SJCRH30 (cell line): Measurements from ENCODE around the gene AKAP11. TPM values are rescaled to one million over a fixed set of nuclear protein-coding genes. Genes with fewer than 3 reads are reported as not detected.

Experiments
- DNase-seq, 2 experiments: peaks; one replicate each; pipeline ENCODE4 v3.0.0-alpha.2; 2015 to 2020
- H3K27ac ChIP-seq: fragments of 250-450 bp; sonication (Bioruptor Pico); 2 replicates; pipeline ENCODE4 v1.5.1; 2020; ENCODE audit warnings: mild to moderate bottlenecking, moderate library complexity
- H3K27me3 ChIP-seq: fragments of 250-450 bp; sonication (Bioruptor Pico); 2 replicates; pipeline ENCODE4 v1.5.1; 2020; ENCODE audit warnings: mild to moderate bottlenecking, moderate library complexity
- H3K36me3 ChIP-seq: fragments of 250-450 bp; sonication (Bioruptor Pico); 2 replicates; pipeline ENCODE4 v1.5.1; 2020; ENCODE audit warnings: mild to moderate bottlenecking, moderate library complexity
- H3K4me1 ChIP-seq: fragments of 250-450 bp; sonication (Bioruptor Pico); 2 replicates; pipeline ENCODE4 v1.5.1; 2020; ENCODE audit warnings: mild to moderate bottlenecking, moderate library complexity
- H3K4me3 ChIP-seq: fragments of 250-450 bp; sonication (Bioruptor Pico); 2 replicates; pipeline ENCODE4 v1.5.1; 2020; ENCODE audit warnings: mild to moderate bottlenecking, moderate library complexity
- H3K9me3 ChIP-seq: fragments of 250-450 bp; sonication (Bioruptor Pico); replicated peaks from 2 replicates; pipeline ENCODE4 v1.5.1; 2020; ENCODE audit warnings: mild to moderate bottlenecking, moderate library complexity
- total RNA-seq: library from RNA; depleted of rRNA; stranded (reverse); fragments of >200 nt; shearing (Covaris generic); gene quantifications from 2 replicates; pipeline ENCODE4 v1.2.3, GENCODE V29; 2014

The AKAP11 gene
- total RNA-seq, 1 experiment from 2014 or later: 28.3 TPM

DNA sequence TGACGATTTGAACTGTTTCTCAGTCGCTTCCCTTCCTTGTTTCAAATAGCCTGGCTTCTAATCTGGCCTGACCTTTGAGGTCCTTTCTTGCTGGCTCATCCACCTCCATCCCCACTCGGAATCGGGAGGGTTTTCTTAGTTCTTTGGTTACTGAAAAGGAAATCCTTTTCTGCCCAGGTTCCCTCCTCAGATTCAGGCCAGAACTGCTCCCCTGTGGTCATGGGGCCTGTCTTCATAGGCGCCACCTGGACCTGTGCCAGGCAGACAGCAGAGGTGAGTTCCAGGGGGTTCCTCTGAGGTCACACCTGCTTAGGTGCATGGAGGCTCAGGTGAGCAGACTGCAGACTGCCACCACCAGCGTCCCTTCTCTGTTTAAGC lies 62.4 kb downstream of the AKAP11 start:
- H3K27ac ChIP-seq: no peak overlapping the region
- H3K36me3 ChIP-seq: no peaks in the 10 kb centered on the region
- H3K27me3 ChIP-seq: no peaks in the 10 kb centered on the region
- H3K4me1 ChIP-seq: no peaks in the 10 kb centered on the region
- H3K9me3 ChIP-seq: no peaks in the 10 kb centered on the region
- no peak for DNase-seq
- no peak overlapping the region for H3K4me3 ChIP-seq

GRCh38 chr13:42337808-42338600 lies 66.1 kb downstream of the AKAP11 start:
- no peak for DNase-seq
- Histone ChIP-seq H3K36me3 (no peaks in the 10 kb centered on the region), H3K9me3 (no peaks in the 10 kb centered on the region), H3K27me3 (no peaks in the 10 kb centered on the region), H3K27ac (no peak overlapping the region), H3K4me3 (no peak overlapping the region), H3K4me1 (no peaks in the 10 kb centered on the region)

DNA sequence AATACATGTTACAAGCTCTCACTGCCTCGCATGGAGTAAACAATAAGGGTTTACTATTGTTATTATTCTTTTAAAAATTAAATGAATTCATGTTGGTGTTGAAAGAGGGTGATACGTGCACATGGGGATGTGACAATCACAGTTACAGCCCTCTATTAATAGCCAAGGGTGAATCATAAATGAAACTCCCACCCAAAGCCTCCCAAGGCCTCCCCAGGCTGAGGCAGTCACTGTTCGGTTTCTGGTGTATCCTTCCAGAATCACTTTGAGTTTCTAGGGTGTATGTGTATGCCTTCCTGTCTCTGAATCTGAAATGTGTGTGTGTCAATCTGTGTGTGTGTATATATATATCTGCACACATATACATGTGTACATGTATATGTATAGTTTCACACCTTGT lies 73.4 kb downstream of the AKAP11 start:
- Histone ChIP-seq H3K4me3 (no peak overlapping the region), H3K27ac (no peak overlapping the region), H3K36me3 (no peaks in the 10 kb centered on the region), H3K4me1 (no peaks in the 10 kb centered on the region), H3K9me3 (no peaks in the 10 kb centered on the region), H3K27me3 (no peaks in the 10 kb centered on the region)
- DNase-seq: no peak

DNA sequence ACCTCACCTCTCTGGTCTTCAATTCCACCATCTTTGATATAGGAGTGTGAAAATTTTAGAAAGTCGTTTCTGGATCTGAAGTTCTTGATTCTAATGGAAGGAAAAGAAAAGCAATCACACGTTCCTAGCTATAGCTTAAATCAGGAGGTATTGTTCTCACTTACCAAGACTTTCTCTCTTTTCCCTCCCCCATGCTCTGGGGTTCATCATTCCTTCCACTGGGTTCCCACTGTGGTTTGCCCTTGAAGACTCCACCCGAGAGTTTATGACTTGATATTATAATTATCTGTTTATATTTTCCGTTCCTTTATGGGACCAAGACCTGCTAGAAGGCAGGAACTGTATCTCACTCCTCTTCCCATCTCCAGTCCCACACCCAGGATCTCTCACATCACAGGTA lies 76.6 kb downstream of the AKAP11 start:
- no peak for DNase-seq
- no peaks in the 10 kb centered on the region for H3K9me3 ChIP-seq
- no peak overlapping the region for H3K4me3 ChIP-seq
- H3K27me3 ChIP-seq: no peaks in the 10 kb centered on the region
- H3K27ac ChIP-seq: no peak overlapping the region
- no peaks in the 10 kb centered on the region for H3K4me1 ChIP-seq
- no peaks in the 10 kb centered on the region for H3K36me3 ChIP-seq

GRCh38 chr13:42350141-42350540 lies 78.2 kb downstream of the AKAP11 start:
- H3K4me3 ChIP-seq: no peak overlapping the region
- peaks cover 4% of the 10 kb centered on the region; the same call in 1 of the 2 replicates for H3K4me1 ChIP-seq
- H3K27me3 ChIP-seq: no peaks in the 10 kb centered on the region
- H3K36me3 ChIP-seq: no peaks in the 10 kb centered on the region
- H3K9me3 ChIP-seq: no peaks in the 10 kb centered on the region
- no peak for DNase-seq
- H3K27ac ChIP-seq: no peak overlapping the region

GRCh38 chr13:42354241-42355091 lies 82.5 kb downstream of the AKAP11 start:
- DNase-seq: peak; percentile 17 to 42
- Histone ChIP-seq H3K27me3 (no peaks in the 10 kb centered on the region), H3K9me3 (no peaks in the 10 kb centered on the region), H3K4me1 (peaks cover 4% of the 10 kb centered on the region; the same call in 1 of the 2 replicates), H3K27ac (peak overlapping the region; percentile 16; the same call in 1 of the 2 replicates), H3K36me3 (no peaks in the 10 kb centered on the region), H3K4me3 (no peak overlapping the region)

- Histone ChIP-seq H3K36me3 (no peaks in the 10 kb centered on the region), H3K4me1 (peaks cover 4% of the 10 kb centered on the region; the same call in 1 of the 2 replicates), H3K27me3 (no peaks in the 10 kb centered on the region), H3K9me3 (no peaks in the 10 kb centered on the region), H3K27ac (no peak overlapping the region; the same call in 1 of the 2 replicates), H3K4me3 (no peak overlapping the region)
- no peak for DNase-seq
Measured at GRCh38 chr13:42355092-42355485, 83.1 kb downstream of the AKAP11 start.

DNA sequence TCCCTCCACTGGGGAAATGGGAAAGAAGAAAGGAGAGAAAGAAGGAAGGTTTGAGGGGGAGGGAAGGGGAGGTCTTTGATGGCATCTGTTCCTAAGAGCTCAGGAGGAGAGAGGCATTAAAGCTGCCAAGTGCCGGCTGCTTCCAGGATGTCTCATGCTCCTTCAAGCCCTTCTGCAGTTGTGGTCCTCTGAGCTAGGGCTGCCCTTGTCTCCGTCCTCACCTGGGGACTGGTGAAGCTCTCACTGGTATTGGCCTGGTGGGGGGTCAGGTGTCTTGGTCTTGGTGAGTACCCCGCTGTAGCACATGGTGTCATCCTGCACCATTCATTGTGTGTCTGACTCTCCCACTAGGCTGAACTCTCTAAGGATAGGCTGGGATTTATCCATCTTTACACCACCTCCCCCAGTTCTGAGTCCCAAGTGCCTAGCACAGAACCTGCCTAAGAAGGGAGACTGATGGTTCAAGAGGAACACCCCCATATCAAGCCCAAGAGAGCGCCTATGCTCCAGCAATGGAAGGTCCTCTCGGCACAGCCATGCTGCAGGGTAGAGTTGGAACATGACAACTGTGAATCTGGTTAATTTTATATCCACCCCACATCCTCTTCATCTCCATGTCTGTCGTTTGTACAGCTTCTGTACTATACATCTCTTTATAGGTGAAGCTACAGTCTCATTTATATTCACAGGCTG lies 83.7 kb downstream of the AKAP11 start:
- no peak overlapping the region; the same call in 1 of the 2 replicates for H3K27ac ChIP-seq
- peaks cover 4% of the 10 kb centered on the region; the same call in 1 of the 2 replicates for H3K4me1 ChIP-seq
- H3K27me3 ChIP-seq: no peaks in the 10 kb centered on the region
- H3K4me3 ChIP-seq: no peak overlapping the region
- DNase-seq: no peak
- H3K36me3 ChIP-seq: no peaks in the 10 kb centered on the region
- no peaks in the 10 kb centered on the region for H3K9me3 ChIP-seq

DNA sequence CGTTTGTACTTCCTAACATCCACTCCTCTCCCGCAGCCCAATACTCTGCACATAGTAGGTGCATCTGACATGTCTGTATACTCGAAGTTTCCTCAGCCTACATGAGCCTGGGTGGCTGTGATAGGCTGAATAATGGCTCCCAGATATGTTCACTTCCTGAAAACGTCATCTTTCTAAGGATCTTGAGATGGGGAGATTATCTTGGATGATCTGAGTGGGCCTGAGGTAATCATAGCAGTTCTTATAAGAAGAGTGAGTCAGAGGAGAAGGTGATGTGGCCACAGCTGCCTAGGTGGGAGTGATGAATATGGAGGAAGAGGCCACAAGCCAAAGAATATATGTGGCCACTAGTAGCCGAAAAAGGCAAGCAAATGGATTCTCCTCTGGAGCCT lies 84.2 kb downstream of the AKAP11 start:
- H3K36me3 ChIP-seq: no peaks in the 10 kb centered on the region
- no peak overlapping the region for H3K4me3 ChIP-seq
- no peak overlapping the region for H3K27ac ChIP-seq
- H3K4me1 ChIP-seq: peaks cover 4% of the 10 kb centered on the region; the same call in 1 of the 2 replicates
- DNase-seq: no peak
- H3K27me3 ChIP-seq: no peaks in the 10 kb centered on the region
- no peaks in the 10 kb centered on the region for H3K9me3 ChIP-seq

GRCh38 chr13:42360046-42360574 lies 88.2 kb downstream of the AKAP11 start:
- Histone ChIP-seq H3K27me3 (no peaks in the 10 kb centered on the region; the same call in 1 of the 2 replicates), H3K4me1 (peaks cover 3% of the 10 kb centered on the region), H3K4me3 (no peak overlapping the region), H3K9me3 (no peaks in the 10 kb centered on the region), H3K36me3 (no peaks in the 10 kb centered on the region), H3K27ac (no peak overlapping the region)
- no peak for DNase-seq

- Histone ChIP-seq H3K36me3 (no peaks in the 10 kb centered on the region), H3K4me3 (peak overlapping the region; percentile 24), H3K4me1 (peaks cover 3% of the 10 kb centered on the region), H3K27me3 (no peaks in the 10 kb centered on the region; the same call in 1 of the 2 replicates), H3K9me3 (no peaks in the 10 kb centered on the region), H3K27ac (no peak overlapping the region)
- DNase-seq: peak; percentile 31 to 56
Measured at GRCh38 chr13:42361701-42362100, 89.7 kb downstream of the AKAP11 start.

DNA sequence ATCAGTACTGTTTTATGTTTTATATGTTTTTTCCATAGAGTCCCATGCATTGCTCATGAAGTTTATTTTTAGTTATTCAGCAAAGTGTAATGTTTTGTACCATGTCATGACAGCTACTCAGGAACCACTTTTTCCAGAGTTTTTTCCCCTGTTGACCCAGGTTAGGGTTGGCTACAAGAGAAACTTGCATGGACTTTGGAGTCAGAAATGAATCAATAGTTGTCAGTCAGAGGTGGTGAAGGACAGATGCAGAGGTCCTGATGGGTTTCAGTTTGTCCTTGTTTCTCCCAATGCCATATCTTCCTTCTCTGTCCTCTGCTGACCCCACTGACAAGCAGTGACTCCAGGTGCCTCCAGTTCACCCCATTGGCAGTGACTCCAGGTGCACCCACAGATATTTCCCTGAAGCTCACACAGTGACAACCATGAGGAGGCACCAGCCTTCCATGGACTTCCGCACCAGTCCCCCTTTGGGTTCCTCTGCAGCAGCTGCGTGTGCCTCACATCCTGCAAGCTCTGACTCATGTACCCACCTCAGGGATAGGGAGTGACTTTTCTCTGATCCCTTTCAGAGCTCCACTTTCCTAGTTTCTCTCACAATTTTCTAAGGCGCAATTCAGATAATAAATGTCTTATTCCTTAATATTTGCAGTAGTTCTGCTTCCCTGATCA lies 92.1 kb downstream of the AKAP11 start:
- no peaks in the 10 kb centered on the region for H3K9me3 ChIP-seq
- peaks cover 3% of the 10 kb centered on the region for H3K4me1 ChIP-seq
- no peaks in the 10 kb centered on the region; the same call in 1 of the 2 replicates for H3K27me3 ChIP-seq
- no peak overlapping the region for H3K27ac ChIP-seq
- H3K36me3 ChIP-seq: no peaks in the 10 kb centered on the region
- DNase-seq: peak; percentile 33 to 42
- no peak overlapping the region for H3K4me3 ChIP-seq

- Histone ChIP-seq H3K4me1 (peaks cover 3% of the 10 kb centered on the region), H3K36me3 (no peaks in the 10 kb centered on the region), H3K4me3 (no peak overlapping the region), H3K9me3 (no peaks in the 10 kb centered on the region), H3K27me3 (no peaks in the 10 kb centered on the region; the same call in 1 of the 2 replicates), H3K27ac (no peak overlapping the region)
- DNase-seq: peak in 1 of 2 experiments; percentile 21
Measured at GRCh38 chr13:42364613-42365000, 92.7 kb downstream of the AKAP11 start.

- H3K4me3 ChIP-seq: no peak overlapping the region
- H3K27ac ChIP-seq: no peak overlapping the region
- DNase-seq: no peak
- H3K27me3 ChIP-seq: no peaks in the 10 kb centered on the region; the same call in 1 of the 2 replicates
- no peaks in the 10 kb centered on the region for H3K36me3 ChIP-seq
- no peaks in the 10 kb centered on the region for H3K9me3 ChIP-seq
- no peaks in the 10 kb centered on the region for H3K4me1 ChIP-seq
Measured at GRCh38 chr13:42367831-42368230, 95.9 kb downstream of the AKAP11 start.
